ENCODE results near the gene GPR39.

DNA sequence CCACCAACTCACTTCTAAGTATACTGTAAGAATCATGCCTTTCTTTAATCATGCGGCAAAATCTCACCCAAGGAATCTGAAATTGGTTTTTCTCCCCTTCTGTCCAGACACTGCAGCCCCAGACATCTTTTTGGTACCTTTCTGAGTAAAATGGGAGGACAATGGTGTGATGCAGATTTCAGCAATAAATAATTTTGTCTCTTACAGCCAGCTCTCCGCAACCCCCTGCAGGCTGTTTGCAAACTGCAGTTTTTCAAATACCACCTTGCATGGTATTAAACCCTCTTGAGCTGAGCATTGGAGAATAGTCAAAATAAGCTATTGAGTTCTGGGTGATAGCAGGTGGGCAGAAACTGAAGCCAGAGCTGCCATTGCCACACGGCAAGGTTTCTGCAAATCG, 32.2 kb downstream of the GPR39 start:
- TF ChIP-seq, protein P1, sequence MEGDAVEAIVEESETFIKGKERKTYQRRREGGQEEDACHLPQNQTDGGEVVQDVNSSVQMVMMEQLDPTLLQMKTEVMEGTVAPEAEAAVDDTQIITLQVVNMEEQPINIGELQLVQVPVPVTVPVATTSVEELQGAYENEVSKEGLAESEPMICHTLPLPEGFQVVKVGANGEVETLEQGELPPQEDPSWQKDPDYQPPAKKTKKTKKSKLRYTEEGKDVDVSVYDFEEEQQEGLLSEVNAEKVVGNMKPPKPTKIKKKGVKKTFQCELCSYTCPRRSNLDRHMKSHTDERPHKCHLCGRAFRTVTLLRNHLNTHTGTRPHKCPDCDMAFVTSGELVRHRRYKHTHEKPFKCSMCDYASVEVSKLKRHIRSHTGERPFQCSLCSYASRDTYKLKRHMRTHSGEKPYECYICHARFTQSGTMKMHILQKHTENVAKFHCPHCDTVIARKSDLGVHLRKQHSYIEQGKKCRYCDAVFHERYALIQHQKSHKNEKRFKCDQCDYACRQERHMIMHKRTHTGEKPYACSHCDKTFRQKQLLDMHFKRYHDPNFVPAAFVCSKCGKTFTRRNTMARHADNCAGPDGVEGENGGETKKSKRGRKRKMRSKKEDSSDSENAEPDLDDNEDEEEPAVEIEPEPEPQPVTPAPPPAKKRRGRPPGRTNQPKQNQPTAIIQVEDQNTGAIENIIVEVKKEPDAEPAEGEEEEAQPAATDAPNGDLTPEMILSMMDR (IDR thresholded peaks at IDR 0.05), result peak; percentile 8
- TF ChIP-seq EZH2 (IDR thresholded peaks at IDR 0.05; ENCODE audit: borderline replicate concordance, insufficient read depth, low read depth, low read length, poor library complexity, severe bottlenecking), result no peak

Measured in B cell (primary cell).